GM18519 (cell line): ENCODE data around the gene FAM163B.

Experiments
- ATAC-seq: cut with Tn5 transposase; IDR thresholded peaks from one replicate; pipeline ENCODE4 v1.9.1; 2021; ENCODE audit warnings: mild to moderate bottlenecking, moderate library complexity; ENCODE audit not compliant: unreplicated experiment, low FRiP score

FAM163B gene

GRCh38 chr9:133534346-133535291 is 74.6 kb downstream of the FAM163B start, which contains the start of gene ADAMTSL2:
Gene ADAMTSL2 (plus strand): TSS chr9:133534704. CDS start chr9:133536713, 2,009 bp downstream.
- no peak for ATAC-seq

- no peak for ATAC-seq
Measured at GRCh38 chr9:133533857-133534256, 75.3 kb downstream of the FAM163B start.

GRCh38 chr9:133532937-133533668 is 76.1 kb downstream of the FAM163B start:
- no peak for ATAC-seq

- ATAC-seq = no peak
Measured at GRCh38 chr9:133531293-133531692, 77.9 kb downstream of the FAM163B start.

- no peak for ATAC-seq
Measured at GRCh38 chr9:133529874-133530273, 79.3 kb downstream of the FAM163B start.

GRCh38 chr9:133529457-133529856 is 79.7 kb downstream of the FAM163B start:
- ATAC-seq = no peak

GRCh38 chr9:133528876-133529241 is 80.3 kb downstream of the FAM163B start:
- no peak for ATAC-seq

GRCh38 chr9:133528001-133528875 is 81.0 kb downstream of the FAM163B start:
- no peak for ATAC-seq

- ATAC-seq = no peak
Measured at GRCh38 chr9:133527444-133527920, 81.7 kb downstream of the FAM163B start.
